ENCODE results near the gene IL6R. TPM values are rescaled to one million over a fixed set of nuclear protein-coding genes. Genes with fewer than 3 reads are reported as not detected.

IL6R gene
- total and polyA plus RNA-seq, 2 of the 4 experiments (the other 2 are of a cell fraction) = 5.3 to 9.5 TPM

DNA sequence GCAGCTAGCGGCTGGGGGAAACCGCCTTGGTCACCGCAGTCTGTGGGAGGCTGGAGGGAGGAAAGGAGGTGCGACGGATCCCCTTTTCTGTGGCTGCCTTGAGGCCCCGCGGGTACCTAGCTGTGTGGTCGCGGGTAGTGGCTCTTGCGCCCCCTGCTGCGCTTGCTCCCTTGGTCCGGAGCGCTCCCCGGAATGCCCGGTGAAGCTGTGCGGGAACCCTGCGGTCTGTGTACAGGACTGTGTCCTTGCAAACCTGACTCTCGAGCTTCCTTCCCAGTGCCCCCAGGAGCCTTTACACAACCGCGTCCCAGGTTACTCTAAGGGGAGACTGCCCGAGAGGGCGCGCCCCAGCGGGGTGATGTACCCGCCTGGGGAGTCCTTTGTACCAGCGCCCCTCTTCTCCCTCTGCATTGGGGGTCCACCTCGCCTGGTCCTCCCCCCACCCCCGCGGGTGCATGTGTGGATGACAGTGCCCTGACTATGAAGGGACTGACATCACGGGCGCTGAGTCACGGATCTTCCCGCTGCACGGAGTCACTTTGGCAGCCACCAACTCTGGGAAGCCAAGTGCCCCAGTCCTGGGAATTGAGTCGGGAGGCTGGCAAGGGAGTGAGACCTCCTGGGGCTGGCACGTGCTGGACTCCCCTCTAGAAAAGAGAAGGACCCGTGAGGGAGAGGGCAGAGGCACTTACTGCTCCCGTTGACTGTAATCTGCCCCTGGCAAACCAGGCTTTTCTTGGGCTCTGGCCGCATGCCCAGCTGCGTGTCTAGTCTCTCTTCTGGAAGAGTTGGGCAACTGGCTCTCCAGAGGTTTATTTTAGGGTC lies 816 bp downstream of the IL6R start (continued):
- TF ChIP-seq, protein P1, sequence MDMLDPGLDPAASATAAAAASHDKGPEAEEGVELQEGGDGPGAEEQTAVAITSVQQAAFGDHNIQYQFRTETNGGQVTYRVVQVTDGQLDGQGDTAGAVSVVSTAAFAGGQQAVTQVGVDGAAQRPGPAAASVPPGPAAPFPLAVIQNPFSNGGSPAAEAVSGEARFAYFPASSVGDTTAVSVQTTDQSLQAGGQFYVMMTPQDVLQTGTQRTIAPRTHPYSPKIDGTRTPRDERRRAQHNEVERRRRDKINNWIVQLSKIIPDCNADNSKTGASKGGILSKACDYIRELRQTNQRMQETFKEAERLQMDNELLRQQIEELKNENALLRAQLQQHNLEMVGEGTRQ (IDR thresholded peaks at IDR 0.05; ENCODE audit: low read depth, low read length) = peak; percentile 43
- TF ChIP-seq MAFK (IDR thresholded peaks at IDR 0.05; ENCODE audit: low read depth, low read length) (no peak), CHD1 (IDR thresholded peaks at IDR 0.05; ENCODE audit: low read depth, low read length) (peak; percentile 11; the same call in 1 of the 2 replicates)

DNA sequence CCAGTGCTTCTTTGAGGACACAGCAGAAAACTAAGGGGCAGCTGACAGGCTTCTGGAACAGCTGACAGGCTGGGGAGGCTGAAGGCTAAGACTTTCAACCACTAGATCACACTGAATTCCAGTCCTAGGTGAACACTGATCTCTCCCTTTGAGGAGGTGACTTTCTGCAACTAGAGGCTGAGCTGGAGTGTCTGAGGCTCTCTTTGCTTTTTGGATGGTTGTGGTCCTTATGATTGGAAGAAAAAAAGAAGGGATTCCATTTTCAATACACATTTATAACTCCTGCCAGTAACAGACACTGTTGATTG lies 1.4 kb downstream of the IL6R start:
- Histone ChIP-seq H3K56ac (ENCODE audit: extremely low read depth, insufficient read depth, low read length) (no peak overlapping the region), H2AFZ (replicated peaks; ENCODE audit: low read length, poor library complexity) (peak overlapping the region; percentile 95), H3K23ac (ENCODE audit: low read depth, low read length) (peak overlapping the region; percentile 64), H2BK5ac (ENCODE audit: low read depth, low read length, poor library complexity, severe bottlenecking) (peak overlapping the region; percentile 6), H4K5ac (ENCODE audit: low read depth, low read length) (0 out of 2 replicates have a peak overlapping the region, but pooled peaks have one; percentile 4), H3K9ac (ENCODE audit: low read depth, low read length) (peak overlapping the region; percentile 79; the same call in 1 of the 2 replicates), H3K4me3 (ENCODE audit: insufficient read depth, low read depth, low read length) (peak overlapping the region; percentile 72), H2BK120ac (ENCODE audit: low read depth, low read length) (peak overlapping the region; percentile 90), H4K20me1 (ENCODE audit: insufficient read depth, low read length) (peaks cover 4% of the 10 kb centered on the region; the same call in 1 of the 2 replicates), H3K4me2 (ENCODE audit: low read depth, low read length) (peak overlapping the region; percentile 77), H3K36me3 (ENCODE audit: control insufficient read depth, insufficient read depth, low read length) (no peaks in the 10 kb centered on the region; the same call in 1 of the 2 replicates), H2AK5ac (ENCODE audit: low read depth, low read length) (peak overlapping the region; percentile 81; the same call in 1 of the 2 replicates), H3K27me3 (ENCODE audit: control insufficient read depth, insufficient read depth, low read length) (peaks cover 12% of the 10 kb centered on the region), H3K4ac (ENCODE audit: low read depth, low read length) (peak overlapping the region; percentile 92), H3K79me1 (ENCODE audit: low read depth in 1 of 2, low read length in 2 of 2) (peaks cover 8 to 10% of the 10 kb centered on the region in 2 experiments; a peak in 2 of 4 replicates), H3K27ac (ENCODE audit: insufficient read depth, low read length) (peak overlapping the region; percentile 88), H3K18ac (ENCODE audit: low read depth, low read length) (peak overlapping the region; percentile 8), H3K9me1 (ENCODE audit: insufficient read depth, low read length) (peaks cover 3% of the 10 kb centered on the region; the same call in 1 of the 2 replicates), H2BK15ac (ENCODE audit: low read depth, low read length) (peak overlapping the region; percentile 66; the same call in 2 of the 3 replicates), H2BK20ac (ENCODE audit: low read depth, low read length) (peak overlapping the region; percentile 47), H4K91ac (ENCODE audit: insufficient read depth, low read depth, low read length) (peak overlapping the region; percentile 72; the same call in 1 of the 2 replicates), H3K4me1 (ENCODE audit: control insufficient read depth, insufficient read depth, low read length) (peaks cover 21% of the 10 kb centered on the region), H4K8ac (ENCODE audit: low read depth in 2 of 2, low read length in 2 of 2) (peak overlapping the region in 1 of 2 experiments; percentile 84; a peak in 1 of 4 replicates), H3K14ac (replicated peaks; ENCODE audit: low read depth, low read length) (peak overlapping the region; percentile 46; the same call in 1 of the 2 replicates), H3K9me3 (ENCODE audit: control insufficient read depth, insufficient read depth, low read length) (no peaks in the 10 kb centered on the region), H2AK9ac (replicated peaks; ENCODE audit: low read depth, low read length, poor library complexity) (no peak overlapping the region)
- CTCF ChIA-PET = interaction anchor here (1.1 to 1.9 kb wide), 2 partner anchors 13 to 55 kb away, joined by 3 to 9 read pairs; no protein-coding TSS in a partner anchor
- ATAC-seq (ENCODE audit: low read depth) = no peak; the same call in 1 of the 2 replicates
- BruUV-seq (replicated peaks) = TSS peak; percentile 17
- POLR2A ChIA-PET (ENCODE audit: unreplicated experiment) = interaction anchor here (0.8 kb wide), 1 partner anchor 43 kb away, joined by 9 read pairs; no protein-coding TSS in a partner anchor
- in situ Hi-C loops (cut with MboI; ENCODE audit: low sequenced_read_pairs) = no loop called here
- dilution Hi-C loops (cut with HindIII; ENCODE audit: low sequenced_read_pairs, unreplicated experiment) = no loop called here
- DNase-seq = no peak
- intact Hi-C loops (cut with micrococcal nuclease) = loop anchor here (1.0 to 5.0 kb wide), 6 partner anchors 13 to 734 kb away; partner anchors contain the start of gene ILF2
- TF ChIP-seq SMC3 (IDR thresholded peaks at IDR 0.05; ENCODE audit: low read depth, low read length) = no peak
- no peak for TF ChIP-seq RFX5 (IDR thresholded peaks at IDR 0.05; ENCODE audit: low read depth, low read length)
- TF ChIP-seq, protein P2, sequence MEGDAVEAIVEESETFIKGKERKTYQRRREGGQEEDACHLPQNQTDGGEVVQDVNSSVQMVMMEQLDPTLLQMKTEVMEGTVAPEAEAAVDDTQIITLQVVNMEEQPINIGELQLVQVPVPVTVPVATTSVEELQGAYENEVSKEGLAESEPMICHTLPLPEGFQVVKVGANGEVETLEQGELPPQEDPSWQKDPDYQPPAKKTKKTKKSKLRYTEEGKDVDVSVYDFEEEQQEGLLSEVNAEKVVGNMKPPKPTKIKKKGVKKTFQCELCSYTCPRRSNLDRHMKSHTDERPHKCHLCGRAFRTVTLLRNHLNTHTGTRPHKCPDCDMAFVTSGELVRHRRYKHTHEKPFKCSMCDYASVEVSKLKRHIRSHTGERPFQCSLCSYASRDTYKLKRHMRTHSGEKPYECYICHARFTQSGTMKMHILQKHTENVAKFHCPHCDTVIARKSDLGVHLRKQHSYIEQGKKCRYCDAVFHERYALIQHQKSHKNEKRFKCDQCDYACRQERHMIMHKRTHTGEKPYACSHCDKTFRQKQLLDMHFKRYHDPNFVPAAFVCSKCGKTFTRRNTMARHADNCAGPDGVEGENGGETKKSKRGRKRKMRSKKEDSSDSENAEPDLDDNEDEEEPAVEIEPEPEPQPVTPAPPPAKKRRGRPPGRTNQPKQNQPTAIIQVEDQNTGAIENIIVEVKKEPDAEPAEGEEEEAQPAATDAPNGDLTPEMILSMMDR (conservative IDR thresholded peaks at IDR 0.05; ENCODE audit: low read depth, low read length) = no peak
- TF ChIP-seq, protein P1 (IDR thresholded peaks at IDR 0.05; ENCODE audit: low read depth, low read length) = no peak; the same call in 1 of the 2 replicates
- TF ChIP-seq RCOR1 (IDR thresholded peaks at IDR 0.05; ENCODE audit: insufficient replicate concordance, low read length) = no peak
- no peak for TF ChIP-seq NFE2L2 (IDR thresholded peaks at IDR 0.05; ENCODE audit: low read depth, low read length)
- TF ChIP-seq MXI1 (IDR thresholded peaks at IDR 0.05; ENCODE audit: borderline replicate concordance, low read depth, low read length) = no peak
- no peak for TF ChIP-seq POLR2A (IDR thresholded peaks at IDR 0.05; ENCODE audit: low read depth, low read length)
- TF ChIP-seq CEBPB (IDR thresholded peaks at IDR 0.05; ENCODE audit: low read depth, low read length) = no peak

All from IMR-90 (cell line).